Peyer's patch (tissue), 4 donors: ENCODE data around the gene MAP2K5. TPM values are rescaled to one million over a fixed set of nuclear protein-coding genes. Genes with fewer than 3 reads are reported as not detected.
A peak's percentile ranks its signal among the peaks of the same experiment; 100 is the strongest.

Source experiments
- DNase-seq, 3 donors: peaks; one replicate each; pipeline ENCODE4 v3.0.0-alpha.2; 2017 to 2019
- H3K27ac ChIP-seq, 4 donors: fragments of 200-600 bp; sonication (generic); one replicate each; pipeline ENCODE4 v1.5.1; 2016 to 2019
- H3K27me3 ChIP-seq, 2 donors: fragments of 200-600 bp; sonication (generic); one replicate each; pipeline ENCODE4 v1.5.1; 2019
- H3K36me3 ChIP-seq, 3 donors: fragments of 200-600 bp; sonication (generic); one replicate each; pipeline ENCODE4 v1.5.1; 2016 to 2019
- H3K4me1 ChIP-seq, 4 donors: fragments of 200-600 bp; sonication (generic); one replicate each; pipeline ENCODE4 v1.5.1; 2016 to 2019
- H3K4me3 ChIP-seq, 4 donors: fragments of 200-600 bp; sonication (generic); 1 replicate in 3 of 4; 2 replicates in 1 of 4; pipeline ENCODE4 v1.5.1; 2016 to 2019; ENCODE audit warnings: mild to moderate bottlenecking in 1 of 4
- H3K9me3 ChIP-seq, 4 donors: fragments of 200-600 bp; sonication (generic); one replicate each; pipeline ENCODE4 v1.5.1; 2016 to 2019; ENCODE audit warnings: mild to moderate bottlenecking in 1 of 4
- POLR2A ChIP-seq, 2 donors: fragments of 450-650 bp; IDR thresholded peaks; one replicate each; pipeline ENCODE4 v1.5.1; 2017; ENCODE audit warnings: antibody characterized with exemption in 2 of 2, mild to moderate bottlenecking in 2 of 2, moderate library complexity in 2 of 2
- total RNA-seq, 4 donors: library from RNA; depleted of rRNA; stranded (reverse); fragments of >200 nt; gene quantifications; one replicate each; pipeline ENCODE4 v1.1.0, GENCODE V29; 2016
- TF ChIP-seq, protein P1 (sequence below), 6 experiments: fragments of 450-650 bp in 4 of 6; fragments of 200-600 bp in 2 of 6; sonication (generic) in 1 of 6; IDR thresholded peaks; one replicate each; pipeline ENCODE4 v1.5.1; 2017 to 2019; ENCODE audit warnings: antibody characterized with exemption in 6 of 6, mild to moderate bottlenecking in 3 of 6, moderate library complexity in 1 of 6

The MAP2K5 gene
- total RNA-seq, 4 donors from 2014 or later: 14.0 to 50.3 (median 21.2) TPM

DNA sequence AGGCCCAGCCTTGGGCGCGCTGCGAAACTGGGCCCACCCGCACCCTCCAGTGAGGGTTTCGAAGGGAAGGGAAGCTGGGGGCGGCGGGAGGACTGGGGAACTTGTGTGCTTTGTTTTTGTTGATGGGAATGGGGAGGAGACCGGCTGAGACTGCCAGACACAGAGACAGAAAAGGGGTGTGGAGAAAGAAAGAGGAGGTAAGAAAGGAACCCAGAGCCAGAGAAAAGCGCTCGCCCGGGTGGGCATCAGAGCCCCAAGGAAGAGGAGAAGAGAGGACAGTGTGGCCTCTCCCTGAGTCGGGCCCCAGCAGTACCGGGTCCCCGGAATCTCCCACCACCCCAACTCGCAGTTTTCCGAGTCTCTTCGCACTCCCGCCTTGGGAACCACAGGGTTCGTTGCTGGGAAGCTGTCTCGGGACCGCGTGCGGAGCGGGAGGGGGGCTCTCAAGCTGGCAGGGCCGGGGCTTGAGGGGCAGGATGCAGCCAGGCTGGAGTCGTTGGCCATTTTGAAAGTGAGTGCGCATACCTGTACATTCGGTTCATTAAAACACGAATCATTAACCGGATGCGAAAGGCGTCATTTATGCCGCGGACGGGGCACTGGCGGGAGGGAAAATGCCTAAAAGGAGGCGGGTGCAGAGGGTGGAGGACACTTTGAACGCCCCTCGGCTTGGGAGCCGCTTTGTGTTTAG lies 285.9 kb downstream of the MAP2K5 start:
- Histone ChIP-seq H3K4me1 (peaks cover 0 to 77% (median 22%) of the 10 kb centered on the region in 4 donors), H3K27ac (no peak overlapping the region), H3K4me3 (peak overlapping the region in 2 of 4 donors; percentile 16 to 23), H3K9me3 (peaks cover 0 to 19% (median 0%) of the 10 kb centered on the region in 4 donors), H3K36me3 (no peaks in the 10 kb centered on the region), H3K27me3 (peaks cover 3 to 82% of the 10 kb centered on the region in 2 donors)
- DNase-seq: no peak
- no peak for TF ChIP-seq POLR2A (IDR thresholded peaks at IDR 0.05)
- TF ChIP-seq, protein P1, sequence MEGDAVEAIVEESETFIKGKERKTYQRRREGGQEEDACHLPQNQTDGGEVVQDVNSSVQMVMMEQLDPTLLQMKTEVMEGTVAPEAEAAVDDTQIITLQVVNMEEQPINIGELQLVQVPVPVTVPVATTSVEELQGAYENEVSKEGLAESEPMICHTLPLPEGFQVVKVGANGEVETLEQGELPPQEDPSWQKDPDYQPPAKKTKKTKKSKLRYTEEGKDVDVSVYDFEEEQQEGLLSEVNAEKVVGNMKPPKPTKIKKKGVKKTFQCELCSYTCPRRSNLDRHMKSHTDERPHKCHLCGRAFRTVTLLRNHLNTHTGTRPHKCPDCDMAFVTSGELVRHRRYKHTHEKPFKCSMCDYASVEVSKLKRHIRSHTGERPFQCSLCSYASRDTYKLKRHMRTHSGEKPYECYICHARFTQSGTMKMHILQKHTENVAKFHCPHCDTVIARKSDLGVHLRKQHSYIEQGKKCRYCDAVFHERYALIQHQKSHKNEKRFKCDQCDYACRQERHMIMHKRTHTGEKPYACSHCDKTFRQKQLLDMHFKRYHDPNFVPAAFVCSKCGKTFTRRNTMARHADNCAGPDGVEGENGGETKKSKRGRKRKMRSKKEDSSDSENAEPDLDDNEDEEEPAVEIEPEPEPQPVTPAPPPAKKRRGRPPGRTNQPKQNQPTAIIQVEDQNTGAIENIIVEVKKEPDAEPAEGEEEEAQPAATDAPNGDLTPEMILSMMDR (IDR thresholded peaks at IDR 0.05): no peak

DNA sequence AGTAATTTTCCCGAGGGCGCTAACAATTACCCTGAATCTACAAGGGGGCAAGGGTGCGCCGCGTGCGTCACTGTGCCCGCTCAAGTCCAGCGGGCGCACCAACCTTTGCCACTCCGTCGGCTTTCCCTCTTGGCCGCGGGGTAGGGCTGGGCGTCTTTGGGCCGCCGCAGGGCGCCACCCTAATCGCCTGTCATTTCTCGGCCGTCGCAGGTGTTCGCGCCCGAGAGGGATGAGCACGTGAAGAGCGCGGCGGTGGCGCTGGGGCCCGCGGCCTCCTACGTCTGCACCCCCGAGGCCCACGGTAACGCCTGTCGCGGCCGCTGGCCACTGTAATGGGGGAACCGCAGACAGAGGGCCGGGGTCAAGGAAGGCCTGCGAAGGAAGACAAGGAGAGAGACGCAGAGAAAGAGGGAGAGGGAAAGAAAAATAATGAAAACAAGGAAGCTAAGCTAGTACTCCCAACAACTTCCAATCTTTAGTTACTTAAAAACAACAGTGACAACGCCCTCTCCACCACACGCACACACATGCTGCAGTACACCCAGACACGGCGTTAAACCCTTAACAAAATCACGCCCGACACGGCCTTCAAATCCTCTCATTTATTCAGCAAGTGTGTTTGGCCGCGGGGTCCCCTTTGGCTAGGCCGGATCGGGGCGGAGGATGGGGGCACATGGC lies 286.6 kb downstream of the MAP2K5 start:
- H3K36me3 ChIP-seq: no peaks in the 10 kb centered on the region
- no peak for DNase-seq
- peak overlapping the region in 2 of 4 donors; percentile 4 to 16 for H3K4me3 ChIP-seq
- H3K27me3 ChIP-seq: peaks cover 4 to 81% of the 10 kb centered on the region in 2 donors
- TF ChIP-seq POLR2A (IDR thresholded peaks at IDR 0.05): no peak
- TF ChIP-seq, protein P1 (IDR thresholded peaks at IDR 0.05): no peak
- H3K9me3 ChIP-seq: peaks cover 0 to 19% (median 0%) of the 10 kb centered on the region in 4 donors
- no peak overlapping the region for H3K27ac ChIP-seq
- peaks cover 6 to 78% (median 28%) of the 10 kb centered on the region in 4 donors for H3K4me1 ChIP-seq

DNA sequence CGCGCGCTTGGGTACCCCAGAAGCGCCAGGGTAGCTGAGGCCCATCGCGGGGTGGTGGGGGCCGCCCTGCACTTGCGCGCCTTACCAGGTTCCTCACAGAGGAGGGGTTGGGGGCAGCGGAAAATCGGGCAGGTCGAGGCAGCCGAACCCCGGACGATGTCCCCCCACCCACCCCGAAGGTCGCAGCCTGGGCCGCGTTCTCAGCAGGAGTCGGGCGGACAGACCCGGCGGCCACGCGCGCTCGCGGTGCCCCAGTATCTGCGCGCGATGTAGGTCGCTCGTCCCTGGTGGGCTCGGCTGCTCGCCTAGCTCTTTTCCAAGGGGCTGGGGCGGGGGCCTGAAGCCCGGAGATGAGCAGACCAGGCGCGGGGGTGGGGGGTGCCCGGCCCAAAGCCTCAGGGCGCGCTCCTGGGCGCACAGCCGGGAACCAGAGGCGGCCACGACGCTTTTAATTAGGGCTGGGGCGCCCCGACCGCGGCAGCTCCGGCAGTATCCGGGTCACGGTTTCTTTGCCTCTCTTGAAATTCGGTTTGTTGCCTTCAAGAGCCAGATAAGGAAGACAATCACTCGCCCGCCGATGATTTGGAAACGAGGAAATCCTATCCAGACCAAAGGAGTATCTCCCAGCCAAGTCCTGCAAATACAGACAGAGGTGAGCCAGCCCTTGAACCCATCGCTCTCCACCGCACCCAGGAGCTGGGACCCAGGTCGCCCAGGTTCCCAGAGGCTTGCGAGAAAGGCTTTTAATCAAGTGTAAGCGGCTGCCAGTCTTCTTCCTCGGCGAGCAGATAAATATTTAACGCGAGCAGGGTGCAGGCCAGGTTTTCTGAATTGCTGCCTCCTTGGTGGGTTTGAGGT lies 287.4 kb downstream of the MAP2K5 start:
- H3K4me1 ChIP-seq: peaks cover 6 to 80% (median 32%) of the 10 kb centered on the region in 4 donors
- H3K9me3 ChIP-seq: peaks cover 0 to 19% (median 0%) of the 10 kb centered on the region in 4 donors
- H3K27ac ChIP-seq: no peak overlapping the region
- no peaks in the 10 kb centered on the region for H3K36me3 ChIP-seq
- no peak for DNase-seq
- peaks cover 4 to 80% of the 10 kb centered on the region in 2 donors for H3K27me3 ChIP-seq
- TF ChIP-seq POLR2A (IDR thresholded peaks at IDR 0.05): no peak
- no peak overlapping the region for H3K4me3 ChIP-seq

DNA sequence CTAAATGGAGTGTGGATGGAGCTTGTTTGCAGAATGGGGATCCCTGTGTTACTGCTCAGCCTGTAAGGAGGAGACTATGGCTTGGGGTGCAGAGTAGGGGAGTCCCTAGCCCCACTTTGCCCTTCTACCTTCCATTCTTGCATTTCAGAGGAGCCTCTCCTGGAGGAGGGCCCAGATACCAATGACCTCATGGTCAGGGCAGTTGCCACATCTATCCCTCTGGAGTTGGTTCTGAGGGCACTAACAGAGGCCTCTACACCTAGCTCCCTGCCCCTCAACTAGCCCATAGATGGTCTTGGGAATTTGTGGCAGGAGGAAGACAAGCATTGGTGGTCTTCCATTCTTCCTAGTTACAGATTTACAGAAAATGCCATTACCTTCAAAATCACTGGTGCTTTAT lies 288.9 kb downstream of the MAP2K5 start:
- H3K27me3 ChIP-seq: peaks cover 4 to 78% of the 10 kb centered on the region in 2 donors
- H3K27ac ChIP-seq: no peak overlapping the region
- TF ChIP-seq, protein P1 (IDR thresholded peaks at IDR 0.05): no peak
- no peak for TF ChIP-seq POLR2A (IDR thresholded peaks at IDR 0.05)
- H3K36me3 ChIP-seq: no peaks in the 10 kb centered on the region
- no peak overlapping the region for H3K4me3 ChIP-seq
- DNase-seq: no peak
- H3K9me3 ChIP-seq: peaks cover 0 to 12% (median 0%) of the 10 kb centered on the region in 4 donors
- H3K4me1 ChIP-seq: peaks cover 6 to 79% (median 36%) of the 10 kb centered on the region in 4 donors

DNA sequence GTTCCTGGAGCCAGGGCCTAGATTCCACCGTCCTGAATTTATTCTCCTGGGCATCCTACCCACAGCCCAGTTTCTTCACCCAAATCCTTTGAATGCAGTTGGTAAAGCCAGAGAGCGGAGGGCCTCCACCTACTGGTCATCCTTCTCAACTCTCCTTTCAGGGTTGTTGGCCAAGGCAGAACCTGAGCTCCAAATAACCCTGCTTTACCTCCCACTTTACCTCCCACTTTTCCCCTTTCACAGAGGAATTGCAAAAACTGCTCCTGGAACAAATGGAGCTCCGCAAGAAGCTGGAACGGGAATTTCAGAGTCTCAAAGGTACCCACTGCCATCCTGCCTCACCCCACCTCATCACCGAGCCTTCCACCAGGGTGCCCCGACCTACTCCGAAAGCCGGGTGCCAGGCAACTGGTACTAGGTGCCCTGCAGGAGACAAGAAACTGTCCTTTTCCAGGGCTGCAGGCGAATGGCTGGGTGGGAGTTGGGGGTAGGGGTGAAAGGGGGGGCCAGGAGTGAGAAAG lies 289.6 kb downstream of the MAP2K5 start:
- peaks cover 4 to 71% of the 10 kb centered on the region in 2 donors for H3K27me3 ChIP-seq
- H3K4me1 ChIP-seq: peaks cover 6 to 72% (median 32%) of the 10 kb centered on the region in 4 donors
- peaks cover 0 to 4% (median 0%) of the 10 kb centered on the region in 4 donors for H3K9me3 ChIP-seq
- DNase-seq: no peak
- no peak overlapping the region for H3K27ac ChIP-seq
- H3K36me3 ChIP-seq: no peaks in the 10 kb centered on the region
- no peak overlapping the region for H3K4me3 ChIP-seq
- TF ChIP-seq POLR2A (IDR thresholded peaks at IDR 0.05): no peak
- TF ChIP-seq, protein P1 (IDR thresholded peaks at IDR 0.05): peak in 2 of 6 experiments; percentile 14 to 30
